ENCODE measurements around the gene EGF.

DNA sequence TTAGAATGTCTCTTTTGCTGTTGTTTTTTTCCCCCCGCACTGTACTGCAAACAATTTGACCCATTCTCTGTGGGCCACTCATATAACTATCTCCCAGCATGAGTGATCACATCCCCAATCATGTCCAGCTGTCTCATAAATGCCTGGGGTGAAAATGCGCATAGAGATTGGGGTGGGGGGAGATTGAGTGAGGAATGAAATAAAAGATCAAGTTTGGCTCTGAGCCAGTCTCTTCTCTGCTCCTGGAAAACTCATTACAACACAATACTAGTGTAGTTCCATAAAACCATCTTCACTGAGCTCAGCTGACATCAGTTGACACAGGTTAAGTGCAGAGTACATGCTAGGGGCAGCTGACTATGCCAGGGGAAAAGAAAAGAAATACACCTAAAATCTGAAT lies 96.9 kb downstream of the EGF start:
- no peak for TF ChIP-seq SUZ12 (IDR thresholded peaks at IDR 0.05; ENCODE audit: extremely low read depth, insufficient read depth, insufficient read length)
- TF ChIP-seq ZNF274 (IDR thresholded peaks at IDR 0.05; ENCODE audit: low read depth, low read length), result no peak
- no peak for TF ChIP-seq YY1 (IDR thresholded peaks at IDR 0.05; ENCODE audit: insufficient read depth, insufficient read length)
